ENCODE data around the gene CDCP1.

DNA sequence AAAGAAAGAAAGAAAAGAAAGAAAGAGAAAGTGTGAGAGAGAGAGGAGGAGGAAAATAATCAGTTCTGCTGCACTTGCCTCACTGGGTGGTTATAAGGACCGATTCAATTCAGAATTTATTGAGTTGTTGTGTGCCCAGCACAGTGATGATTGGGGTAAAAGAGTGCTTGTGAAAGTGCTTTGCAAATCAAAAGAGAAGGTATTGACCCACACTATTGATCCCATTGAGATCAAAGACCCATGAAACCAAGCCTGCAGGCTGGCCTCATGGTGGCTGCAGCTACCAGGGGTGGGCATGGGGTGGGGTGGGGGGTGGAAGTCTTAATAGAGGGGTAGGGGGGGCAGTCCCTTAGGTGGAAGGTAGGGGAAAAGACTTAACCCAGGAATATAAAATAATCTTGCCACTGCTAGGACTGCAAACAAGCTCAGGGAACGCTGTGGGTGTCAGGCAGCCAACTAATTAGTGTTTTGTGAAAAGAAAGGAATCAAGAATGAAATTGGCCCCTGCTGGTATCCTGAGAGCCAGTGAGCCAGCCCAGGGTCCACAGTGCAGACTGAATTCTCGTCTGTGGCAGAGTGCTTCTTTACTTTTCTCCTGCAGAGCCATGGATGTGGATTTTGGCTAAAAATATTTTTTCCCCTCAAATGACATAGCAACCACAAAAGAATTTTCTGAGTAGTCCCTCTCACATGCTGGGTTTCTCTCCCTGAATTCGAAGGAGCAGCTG, 85.8 kb downstream of the CDCP1 start:
- TF ChIP-seq, protein P1, sequence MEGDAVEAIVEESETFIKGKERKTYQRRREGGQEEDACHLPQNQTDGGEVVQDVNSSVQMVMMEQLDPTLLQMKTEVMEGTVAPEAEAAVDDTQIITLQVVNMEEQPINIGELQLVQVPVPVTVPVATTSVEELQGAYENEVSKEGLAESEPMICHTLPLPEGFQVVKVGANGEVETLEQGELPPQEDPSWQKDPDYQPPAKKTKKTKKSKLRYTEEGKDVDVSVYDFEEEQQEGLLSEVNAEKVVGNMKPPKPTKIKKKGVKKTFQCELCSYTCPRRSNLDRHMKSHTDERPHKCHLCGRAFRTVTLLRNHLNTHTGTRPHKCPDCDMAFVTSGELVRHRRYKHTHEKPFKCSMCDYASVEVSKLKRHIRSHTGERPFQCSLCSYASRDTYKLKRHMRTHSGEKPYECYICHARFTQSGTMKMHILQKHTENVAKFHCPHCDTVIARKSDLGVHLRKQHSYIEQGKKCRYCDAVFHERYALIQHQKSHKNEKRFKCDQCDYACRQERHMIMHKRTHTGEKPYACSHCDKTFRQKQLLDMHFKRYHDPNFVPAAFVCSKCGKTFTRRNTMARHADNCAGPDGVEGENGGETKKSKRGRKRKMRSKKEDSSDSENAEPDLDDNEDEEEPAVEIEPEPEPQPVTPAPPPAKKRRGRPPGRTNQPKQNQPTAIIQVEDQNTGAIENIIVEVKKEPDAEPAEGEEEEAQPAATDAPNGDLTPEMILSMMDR (IDR thresholded peaks at IDR 0.05; ENCODE audit: insufficient read depth, low read length, poor library complexity, severe bottlenecking), result no peak
- TF ChIP-seq EZH2phosphoT487 (conservative IDR thresholded peaks at IDR 0.05; ENCODE audit: low read length), result no peak
